B cell (primary cell): Measurements from ENCODE around the gene OPHN1. TPM values are rescaled to one million over a fixed set of nuclear protein-coding genes. Genes with fewer than 3 reads are reported as not detected.
"Not testable (repeated sequence)": the region's sequence is repeated elsewhere in the genome, so short reads cannot be mapped to it uniquely, and the experiment has no call there.

Experiments
- ATAC-seq: fragments of 200-7000 bp; cut with Tn5 transposase; one replicate; pipeline ENCODE4 v1.10.0; 2021; ENCODE audit warnings: low read depth, mild to moderate bottlenecking, moderate number of reproducible peaks, moderate library complexity
- CTCF ChIA-PET: fragments of 350-600 bp; sonication (Branson Sonifier 250); formaldehyde crosslinking; loops from one replicate; lab custom pipeline; 2021; ENCODE audit warnings: antibody characterized with exemption, inconsistent platforms; lab: Charles Lee
- POLR2A ChIA-PET: fragments of 350-600 bp; sonication (Branson Sonifier 250); formaldehyde crosslinking; loops from one replicate; lab custom pipeline; 2021; ENCODE audit warnings: antibody characterized with exemption; lab: Charles Lee
- DNase-seq: peaks from one replicate; pipeline ENCODE4 v3.0.0; 2013
- H2AFZ ChIP-seq: 2 replicates; pipeline ENCODE4 v1.6.1; 2012; ENCODE audit warnings: mild to moderate bottlenecking, low read depth, low read length; ENCODE audit not compliant: insufficient read depth, poor library complexity, severe bottlenecking
- H3K27ac ChIP-seq, 2 donors: 1 replicate in 1 of 2; 2 replicates in 1 of 2; pipeline ENCODE4 v1.5.1; 2012 to 2013; ENCODE audit warnings: low read length in 2 of 2, mild to moderate bottlenecking in 2 of 2, moderate library complexity in 1 of 2
- H3K27me3 ChIP-seq, 4 experiments: fragments of 200-600 bp in 1 of 4; sonication (generic) in 1 of 4; replicated peaks in 1 of 4; 1 replicate in 2 of 4; 2 replicates in 2 of 4; pipeline versions ENCODE4 v1.6.1 to v1.7.0; 2013 to 2016; ENCODE audit warnings: low read length in 3 of 4, mild to moderate bottlenecking in 2 of 4, mixed read lengths in 1 of 4, moderate library complexity in 1 of 4; ENCODE audit not compliant: insufficient read depth in 4 of 4, control insufficient read depth in 3 of 4; ENCODE audit errors: control extremely low read depth in 1 of 4
- H3K36me3 ChIP-seq, 2 experiments: replicated peaks in 1 of 2; 1 replicate in 1 of 2; 2 replicates in 1 of 2; pipeline versions ENCODE4 v1.6.1 to v1.7.1; 2013; ENCODE audit warnings: low read length in 1 of 2; ENCODE audit not compliant: insufficient read depth in 2 of 2, control insufficient read depth in 1 of 2; ENCODE audit errors: control extremely low read depth in 1 of 2, extremely low read depth in 1 of 2
- H3K4me1 ChIP-seq, 2 donors: fragments of 200-600 bp in 1 of 2; sonication (generic) in 1 of 2; 1 replicate in 1 of 2; 2 replicates in 1 of 2; pipeline versions ENCODE4 v1.5.1 to v1.6.1; 2013 to 2017; ENCODE audit warnings: low read length in 2 of 2; ENCODE audit not compliant: control insufficient read depth in 2 of 2, insufficient read depth in 2 of 2
- H3K4me2 ChIP-seq: replicated peaks from 2 replicates; pipeline ENCODE3; 2012; ENCODE audit warnings: mild to moderate bottlenecking, low read depth, low read length; ENCODE audit not compliant: poor library complexity, severe bottlenecking
- H3K4me3 ChIP-seq, 5 experiments: fragments of 200-600 bp in 1 of 5; sonication (generic) in 1 of 5; 1 replicate in 3 of 5; 2 replicates in 2 of 5; pipeline versions ENCODE4 v1.5.1 to v1.7.0; 2011 to 2016; ENCODE audit warnings: low read length in 4 of 5, mild to moderate bottlenecking in 4 of 5, low read depth in 2 of 5, control low read depth in 1 of 5, moderate library complexity in 1 of 5; ENCODE audit not compliant: insufficient read depth in 1 of 5; ENCODE audit errors: control extremely low read depth in 1 of 5, extremely low read depth in 1 of 5
- H3K79me2 ChIP-seq: fragments of 200-600 bp; sonication (generic); one replicate; pipeline ENCODE4 v1.6.0; 2016; ENCODE audit warnings: low read length; ENCODE audit not compliant: control insufficient read depth, insufficient read depth
- H3K9ac ChIP-seq: fragments of 200-600 bp; sonication (generic); 2 replicates; pipeline ENCODE4 v1.6.1; 2017; ENCODE audit warnings: mild to moderate bottlenecking, low read length, moderate library complexity
- H3K9me3 ChIP-seq, 3 donors: one replicate each; pipeline versions ENCODE4 v1.6.1 to v1.7.1; 2013; ENCODE audit warnings: low read length in 2 of 3; ENCODE audit not compliant: control insufficient read depth in 2 of 3, insufficient read depth in 1 of 3; ENCODE audit errors: control extremely low read depth in 1 of 3
- H4K20me1 ChIP-seq: 2 replicates; pipeline ENCODE4 v1.6.0; 2012; ENCODE audit warnings: mild to moderate bottlenecking, low read length; ENCODE audit not compliant: insufficient read depth, control insufficient read depth, poor library complexity, severe bottlenecking
- H3K27ac Mint-ChIP-seq: one replicate; pipeline ENCODE4 v1.8.0; 2021; ENCODE audit warnings: mixed read lengths
- H3K27me3 Mint-ChIP-seq: one replicate; pipeline ENCODE4 v1.8.0; 2021; ENCODE audit warnings: mixed read lengths
- H3K4me1 Mint-ChIP-seq: one replicate; pipeline ENCODE4 v1.8.0; 2021; ENCODE audit warnings: mixed read lengths
- H3K4me3 Mint-ChIP-seq: one replicate; pipeline ENCODE4 v1.8.0; 2021; ENCODE audit warnings: mixed read lengths
- H3K9me3 Mint-ChIP-seq: one replicate; pipeline ENCODE4 v1.8.0; 2022; ENCODE audit warnings: mixed read lengths; ENCODE audit not compliant: insufficient read depth
- EZH2 ChIP-seq: IDR thresholded peaks from 2 replicates; pipeline ENCODE4 v1.6.1; 2012; ENCODE audit warnings: borderline replicate concordance, low read depth, mild to moderate bottlenecking, moderate library complexity, low read length; ENCODE audit not compliant: insufficient read depth, poor library complexity, severe bottlenecking
- WGBS: methylation state at CpG from one replicate; pipeline ENCODE4 v1.1.5; 2013; ENCODE audit warnings: missing lambda C conversion rate; ENCODE audit not compliant: insufficient coverage; 5-methylcytosine and 5-hydroxymethylcytosine counted together
- intact Hi-C: fragments of 100-400 bp; cut with micrococcal nuclease; formaldehyde crosslinking; loops from one replicate; pipeline ENCODE4 v1.10.0; 2022
- polyA plus RNA-seq: library from polyadenylated mRNA; depleted of rRNA; stranded (reverse); fragments of >200 nt; gene quantifications from 2 replicates; pipeline ENCODE4 v1.2.3, GENCODE V29; 2012
- total RNA-seq, 2 donors: library from RNA; stranded (reverse); fragments of 120-200 nt in 1 of 2; gene quantifications; 1 replicate in 1 of 2; 2 replicates in 1 of 2; pipeline versions ENCODE4 v1.2.3 to v1.2.4, GENCODE V29; 2013 to 2022
- TF ChIP-seq, protein P1 (sequence below): fragments of 200-600 bp; IDR thresholded peaks from one replicate; pipeline ENCODE4 v1.8.0; 2022; ENCODE audit warnings: antibody characterized with exemption, mild to moderate bottlenecking

The OPHN1 gene
- total and polyA plus RNA-seq, 2 donors (not counting 1 experiment from before 2014, with no cell fraction given) = 0.03 to 0.17 TPM

DNA sequence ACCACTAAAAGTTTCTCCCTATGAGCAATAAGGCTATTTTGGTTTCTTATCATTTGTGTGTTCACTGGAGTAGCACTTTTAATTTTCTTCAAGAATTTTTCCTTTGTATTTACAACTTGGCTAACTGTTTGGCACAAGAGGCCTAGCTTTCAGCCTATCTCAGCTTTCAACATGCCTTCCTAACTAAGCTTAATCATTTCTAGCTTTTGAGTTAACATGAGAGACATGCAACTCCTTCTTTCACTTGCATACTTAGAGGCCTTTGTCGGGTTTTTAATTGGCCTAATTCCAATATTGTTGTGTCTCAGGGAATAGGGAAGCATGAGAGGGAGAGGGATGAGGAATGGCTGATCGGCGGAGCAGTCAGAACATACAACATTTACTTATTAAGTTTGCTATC lies 349.8 kb downstream of the OPHN1 start:
- Mint-ChIP-seq H3K4me3 (no peak overlapping the region), H3K27me3 (no peaks in the 10 kb centered on the region)

DNA sequence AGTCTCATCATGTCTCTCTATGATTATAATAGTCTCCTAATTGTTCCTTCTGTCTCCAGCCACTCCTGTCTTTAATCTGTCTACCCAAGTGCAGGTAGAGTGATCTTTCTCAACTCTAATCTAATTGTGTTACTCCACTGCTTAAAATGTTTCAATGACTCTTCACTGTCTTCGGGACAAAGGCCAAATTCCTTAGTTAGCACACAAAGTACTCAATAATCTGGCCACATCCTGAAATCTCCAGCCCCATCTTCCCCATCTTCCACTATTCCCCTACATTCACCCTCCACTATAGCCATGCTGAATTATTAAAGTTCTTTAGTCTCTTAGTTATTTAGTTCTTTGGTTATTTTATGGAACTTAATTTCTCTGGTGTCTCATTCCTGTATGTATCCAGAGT lies 353.3 kb downstream of the OPHN1 start:
- CTCF ChIA-PET = no interaction called here
- no peak overlapping the region for H2AFZ ChIP-seq
- no peaks in the 10 kb centered on the region for H3K79me2 ChIP-seq
- POLR2A ChIA-PET = no interaction called here
- Mint-ChIP-seq H3K4me3 (no peak overlapping the region), H3K4me1 (no peaks in the 10 kb centered on the region), H3K27me3 (no peaks in the 10 kb centered on the region), H3K9me3 (no peaks in the 10 kb centered on the region), H3K27ac (no peak overlapping the region)
- no peak overlapping the region for H3K9ac ChIP-seq
- H3K27ac ChIP-seq = no peak overlapping the region
- no peak overlapping the region for H3K4me2 ChIP-seq
- H4K20me1 ChIP-seq = no peaks in the 10 kb centered on the region
- no peak for ATAC-seq
- WGBS = no CpG with 5 or more reads among the region's 1 CpG
- no peaks in the 10 kb centered on the region for H3K9me3 ChIP-seq
- H3K36me3 ChIP-seq = no peaks in the 10 kb centered on the region
- H3K4me1 ChIP-seq = no peaks in the 10 kb centered on the region
- intact Hi-C loops = no loop called here
- no peaks in the 10 kb centered on the region for H3K27me3 ChIP-seq
- no peak for DNase-seq
- no peak overlapping the region for H3K4me3 ChIP-seq
- TF ChIP-seq, protein P1, sequence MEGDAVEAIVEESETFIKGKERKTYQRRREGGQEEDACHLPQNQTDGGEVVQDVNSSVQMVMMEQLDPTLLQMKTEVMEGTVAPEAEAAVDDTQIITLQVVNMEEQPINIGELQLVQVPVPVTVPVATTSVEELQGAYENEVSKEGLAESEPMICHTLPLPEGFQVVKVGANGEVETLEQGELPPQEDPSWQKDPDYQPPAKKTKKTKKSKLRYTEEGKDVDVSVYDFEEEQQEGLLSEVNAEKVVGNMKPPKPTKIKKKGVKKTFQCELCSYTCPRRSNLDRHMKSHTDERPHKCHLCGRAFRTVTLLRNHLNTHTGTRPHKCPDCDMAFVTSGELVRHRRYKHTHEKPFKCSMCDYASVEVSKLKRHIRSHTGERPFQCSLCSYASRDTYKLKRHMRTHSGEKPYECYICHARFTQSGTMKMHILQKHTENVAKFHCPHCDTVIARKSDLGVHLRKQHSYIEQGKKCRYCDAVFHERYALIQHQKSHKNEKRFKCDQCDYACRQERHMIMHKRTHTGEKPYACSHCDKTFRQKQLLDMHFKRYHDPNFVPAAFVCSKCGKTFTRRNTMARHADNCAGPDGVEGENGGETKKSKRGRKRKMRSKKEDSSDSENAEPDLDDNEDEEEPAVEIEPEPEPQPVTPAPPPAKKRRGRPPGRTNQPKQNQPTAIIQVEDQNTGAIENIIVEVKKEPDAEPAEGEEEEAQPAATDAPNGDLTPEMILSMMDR = no peak
- no peak for TF ChIP-seq EZH2

More for the DNA sequence above, 349.8 kb downstream of the OPHN1 start:
- no peaks in the 10 kb centered on the region for H3K27me3 ChIP-seq
- no peak overlapping the region for H3K4me2 ChIP-seq
- DNase-seq = no peak
- no peaks in the 10 kb centered on the region for H4K20me1 ChIP-seq
- POLR2A ChIA-PET = no interaction called here
- H3K27ac Mint-ChIP-seq = no peak overlapping the region
- no peaks in the 10 kb centered on the region for H3K4me1 ChIP-seq
- WGBS = no CpG with 5 or more reads among the region's 3 CpGs
- H3K9ac ChIP-seq = no peak overlapping the region
- no peaks in the 10 kb centered on the region for H3K79me2 ChIP-seq
- H3K4me1 Mint-ChIP-seq = no peaks in the 10 kb centered on the region
- no peak for TF ChIP-seq EZH2
- TF ChIP-seq, protein P1 = no peak
- intact Hi-C loops = no loop called here
- no peaks in the 10 kb centered on the region for H3K9me3 Mint-ChIP-seq
- CTCF ChIA-PET = no interaction called here
- H3K4me3 ChIP-seq = no peak overlapping the region
- no peak overlapping the region for H3K27ac ChIP-seq
- ATAC-seq = no peak
- no peaks in the 10 kb centered on the region for H3K36me3 ChIP-seq
- no peak overlapping the region for H2AFZ ChIP-seq
- H3K9me3 ChIP-seq = no peaks in the 10 kb centered on the region

DNA sequence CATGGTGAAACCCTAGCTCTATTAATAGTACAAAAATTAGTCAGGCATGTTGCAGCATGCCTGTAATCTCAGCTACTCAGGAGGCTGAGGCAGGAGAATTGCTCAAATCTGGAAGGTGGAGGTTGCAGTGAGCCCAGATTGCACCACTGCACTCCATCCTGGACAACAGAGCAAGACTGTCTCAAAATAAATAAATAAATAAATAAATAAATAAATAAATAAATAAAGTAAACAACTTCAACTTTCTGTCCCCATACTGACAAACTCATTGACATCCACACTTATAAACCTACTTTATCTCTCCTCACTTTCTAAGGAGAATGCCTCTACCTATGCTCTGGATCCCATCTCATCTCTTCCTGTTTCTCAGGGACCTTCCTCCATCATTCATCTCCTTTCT lies 354.5 kb downstream of the OPHN1 start:
- H3K27ac Mint-ChIP-seq, intact Hi-C loops, ATAC-seq, H3K36me3 ChIP-seq, H3K9ac ChIP-seq, H3K79me2 ChIP-seq, H3K27me3 ChIP-seq, H3K27me3 Mint-ChIP-seq, POLR2A ChIA-PET, H3K4me3 ChIP-seq, H3K9me3 Mint-ChIP-seq, H4K20me1 ChIP-seq, H3K27ac ChIP-seq, CTCF ChIA-PET, H2AFZ ChIP-seq, H3K4me1 Mint-ChIP-seq, H3K4me1 ChIP-seq, H3K4me3 Mint-ChIP-seq, H3K4me2 ChIP-seq, DNase-seq, H3K9me3 ChIP-seq: not testable (repeated sequence)
